Measurements from ENCODE around the gene EFNA3. TPM values are rescaled to one million over a fixed set of nuclear protein-coding genes. Genes with fewer than 3 reads are reported as not detected.
"Not testable (repeated sequence)": the region's sequence is repeated elsewhere in the genome, so short reads cannot be mapped to it uniquely, and the experiment has no call there.

Gene EFNA3
- polyA plus RNA-seq, 1 donor, result 6.1 TPM

DNA sequence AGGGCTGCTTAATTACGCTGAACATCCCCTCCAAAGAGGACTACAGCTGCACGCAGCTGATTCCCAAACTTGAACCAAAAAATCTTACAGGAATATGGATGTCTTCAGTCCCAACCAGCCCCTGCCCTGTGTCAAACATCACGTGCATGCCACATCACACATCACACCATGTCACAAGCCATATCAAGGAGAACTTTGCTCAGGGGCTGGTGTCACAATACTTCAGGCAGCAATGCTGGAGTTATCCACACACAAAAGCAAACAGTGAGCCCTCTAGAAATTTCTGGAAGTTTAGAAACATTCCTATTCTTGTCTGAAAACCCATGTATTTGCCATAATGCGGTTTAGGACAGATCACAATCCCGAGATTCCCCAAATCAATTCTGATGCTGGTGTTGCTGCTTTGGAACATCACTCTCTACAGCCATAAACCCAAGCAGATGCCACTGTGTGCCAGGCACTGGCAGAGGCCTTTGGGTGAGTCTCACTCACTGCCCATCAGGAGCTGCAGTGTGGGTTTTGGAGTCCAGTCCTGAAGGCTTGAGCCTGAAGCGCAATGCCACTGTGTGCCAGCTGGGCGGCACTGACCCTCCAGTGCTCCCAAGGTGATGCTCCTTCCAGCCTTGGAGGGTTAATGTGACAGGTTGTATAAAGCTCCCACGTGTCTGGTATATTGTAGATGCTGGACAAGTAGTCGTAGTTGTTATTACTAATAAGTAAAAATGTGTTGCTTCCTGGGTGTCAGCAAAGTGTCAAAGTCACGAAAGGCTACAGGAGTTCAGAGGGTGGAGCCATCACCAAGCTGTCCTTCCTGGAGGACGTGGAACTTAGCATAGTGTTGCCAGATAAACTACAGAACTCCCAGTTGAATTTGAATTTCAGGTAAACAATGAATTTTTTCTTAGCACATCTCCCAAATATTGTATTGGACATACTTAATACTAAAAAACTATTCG is 28.9 kb downstream of the EFNA3 start:
- DNase-seq, result no peak

DNA sequence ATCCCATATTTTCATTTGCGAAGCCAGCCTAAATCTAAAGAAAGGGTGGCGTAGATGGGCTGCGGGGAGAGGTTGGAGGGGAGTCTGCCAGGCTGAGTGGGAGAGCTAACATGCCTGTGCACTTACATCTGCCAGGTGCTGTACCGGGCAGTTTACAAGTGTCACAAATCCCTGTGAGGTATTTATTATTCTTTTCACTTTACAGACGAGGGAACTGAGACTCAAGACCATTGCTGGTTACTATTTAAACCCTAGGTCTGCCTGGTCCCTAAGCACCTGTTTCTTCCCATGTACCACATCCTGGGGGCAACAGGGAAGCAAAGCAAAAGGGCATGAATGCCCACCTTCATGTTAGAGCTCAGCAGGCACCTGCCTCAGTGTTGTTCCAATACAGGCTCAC is 29.7 kb downstream of the EFNA3 start:
- DNase-seq, result no peak

DNA sequence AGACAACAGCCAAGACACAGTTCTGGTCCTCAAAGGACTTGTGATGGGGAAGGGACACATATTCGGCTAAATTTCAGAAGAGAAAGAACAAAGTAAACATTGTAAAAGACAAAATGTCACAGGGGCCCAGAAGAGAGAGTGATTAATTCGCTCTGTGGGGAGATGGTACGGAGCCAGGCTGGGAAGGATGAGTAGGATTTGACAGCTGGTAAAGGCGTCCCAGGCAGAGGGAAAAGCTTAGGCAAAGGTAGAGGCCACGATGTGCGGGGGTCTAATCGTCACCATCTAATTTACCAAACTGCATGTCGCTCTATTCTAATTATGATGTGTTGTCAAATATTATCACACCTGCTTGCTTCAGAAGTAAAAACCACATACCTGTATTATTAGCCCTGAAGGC is 31.7 kb downstream of the EFNA3 start:
- DNase-seq, result no peak

GRCh38 chr1:155110826-155111225 is 32.2 kb downstream of the EFNA3 start:
- DNase-seq, result no peak

DNA sequence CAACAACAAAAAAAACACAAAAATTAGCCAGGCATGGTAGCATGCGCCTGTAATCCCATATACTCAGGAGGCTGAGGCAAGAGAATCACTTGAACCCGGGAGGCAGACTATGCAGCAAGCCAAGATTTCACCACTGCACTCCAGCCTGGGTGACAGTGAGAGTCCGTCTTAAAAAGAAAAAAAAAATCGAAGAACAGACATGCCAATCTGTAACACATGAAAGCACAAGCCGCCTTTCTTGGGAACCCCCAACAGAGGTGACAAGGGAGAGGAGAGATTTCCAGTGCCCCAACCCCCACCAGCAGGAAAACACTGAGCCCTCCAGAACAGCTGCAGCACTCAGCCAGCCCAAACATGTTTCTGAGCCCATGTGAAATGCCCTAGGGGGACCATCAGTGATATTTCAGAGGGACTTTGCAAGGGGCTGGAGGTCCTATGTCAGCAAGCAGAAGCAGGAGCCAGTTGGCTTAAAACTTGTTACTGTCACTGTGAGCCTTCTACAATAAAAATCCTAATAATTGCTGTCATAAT is 34.9 kb downstream of the EFNA3 start:
- DNase-seq, result no peak

DNA sequence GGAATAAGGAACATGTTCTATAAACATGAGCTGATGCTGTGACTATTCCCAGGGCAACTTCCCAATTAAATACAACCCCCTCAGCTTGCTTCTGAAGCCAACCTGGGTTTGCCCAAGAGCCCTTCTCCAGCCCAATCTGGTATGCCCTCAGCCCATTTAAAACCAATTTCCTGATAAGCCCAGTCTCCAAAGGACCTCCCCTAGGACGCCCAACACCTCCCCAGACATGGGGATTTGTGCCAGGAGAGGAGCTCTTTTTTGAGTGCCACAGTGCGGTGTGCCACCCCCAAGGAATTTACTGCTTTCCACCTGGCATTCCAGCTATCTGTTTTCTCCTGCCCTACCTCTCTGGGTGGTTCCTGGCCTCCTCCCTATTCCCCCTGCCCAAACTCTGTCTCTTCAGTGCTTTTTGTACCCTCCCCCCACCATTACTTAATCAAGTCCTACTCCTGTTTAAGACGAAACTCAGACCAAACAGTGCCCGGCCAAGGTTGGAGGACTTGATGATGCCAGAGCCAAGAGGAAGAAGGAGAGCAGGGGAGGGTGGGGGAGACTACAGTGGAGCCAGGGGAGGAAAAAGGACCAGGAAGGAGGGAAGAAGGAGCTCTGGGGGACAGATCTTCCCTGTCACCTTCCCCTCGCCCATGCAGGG is 37.6 kb downstream of the EFNA3 start:
- DNase-seq, result no peak

GRCh38 chr1:155117610-155118009 is 39.0 kb downstream of the EFNA3 start:
- DNase-seq, result no peak

GRCh38 chr1:155118090-155118489 is 39.5 kb downstream of the EFNA3 start:
- DNase-seq, result not testable (repeated sequence)

- no peak for DNase-seq
Measured at GRCh38 chr1:155120253-155120652, 41.6 kb downstream of the EFNA3 start.

GRCh38 chr1:155121249-155121648 is 42.6 kb downstream of the EFNA3 start:
- no peak for DNase-seq

GRCh38 chr1:155122308-155122707 is 43.7 kb downstream of the EFNA3 start:
- no peak for DNase-seq

GRCh38 chr1:155123801-155124200 is 45.2 kb downstream of the EFNA3 start:
- no peak for DNase-seq

DNA sequence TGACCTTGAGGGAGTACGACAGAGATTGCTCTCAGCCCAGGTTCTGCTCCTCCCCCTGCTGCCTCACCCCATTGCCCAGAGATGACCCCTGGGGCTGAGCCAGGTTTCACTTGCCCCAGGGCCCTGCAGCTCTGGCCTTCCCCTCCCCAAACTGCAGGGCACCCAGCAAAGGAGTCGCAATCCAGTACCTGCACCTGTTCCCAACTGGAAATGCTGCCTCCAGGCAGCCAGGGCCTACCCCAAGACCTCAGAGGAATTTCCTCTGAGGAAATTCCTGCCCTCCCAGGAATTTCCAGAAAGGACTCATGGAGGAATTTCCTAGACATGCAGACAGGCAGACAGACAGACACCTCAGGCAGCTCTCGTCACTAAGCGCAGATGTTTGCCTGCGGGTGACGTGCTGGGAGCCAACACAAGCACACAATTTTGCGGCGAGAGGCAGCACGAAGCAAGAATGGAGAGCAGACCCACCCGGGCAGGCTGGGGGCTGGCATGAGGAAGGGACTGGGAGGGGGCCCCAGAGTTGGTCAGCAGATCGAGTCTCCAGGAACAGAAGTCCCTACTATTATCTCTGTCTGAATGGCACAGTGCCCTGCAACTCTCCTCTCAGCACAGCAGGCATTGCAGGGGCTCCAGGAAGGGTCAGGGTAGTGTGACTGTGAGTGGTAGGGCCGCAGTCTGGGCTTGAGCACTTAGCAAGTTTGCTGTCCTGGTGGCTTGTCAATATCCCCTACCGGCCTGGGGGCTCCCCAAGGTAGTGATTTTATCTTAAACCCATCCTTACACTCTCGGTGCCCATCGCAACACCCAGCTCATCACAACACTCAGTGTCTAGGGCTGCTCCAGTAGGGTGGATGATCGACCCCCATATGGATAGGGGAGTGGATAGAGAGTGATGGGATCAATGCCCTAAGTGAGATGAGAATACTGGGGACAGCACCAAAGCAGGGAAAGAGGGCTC is 46.1 kb downstream of the EFNA3 start:
- DNase-seq, result no peak

GRCh38 chr1:155125511-155125945 is 46.9 kb downstream of the EFNA3 start:
- DNase-seq, result no peak

DNA sequence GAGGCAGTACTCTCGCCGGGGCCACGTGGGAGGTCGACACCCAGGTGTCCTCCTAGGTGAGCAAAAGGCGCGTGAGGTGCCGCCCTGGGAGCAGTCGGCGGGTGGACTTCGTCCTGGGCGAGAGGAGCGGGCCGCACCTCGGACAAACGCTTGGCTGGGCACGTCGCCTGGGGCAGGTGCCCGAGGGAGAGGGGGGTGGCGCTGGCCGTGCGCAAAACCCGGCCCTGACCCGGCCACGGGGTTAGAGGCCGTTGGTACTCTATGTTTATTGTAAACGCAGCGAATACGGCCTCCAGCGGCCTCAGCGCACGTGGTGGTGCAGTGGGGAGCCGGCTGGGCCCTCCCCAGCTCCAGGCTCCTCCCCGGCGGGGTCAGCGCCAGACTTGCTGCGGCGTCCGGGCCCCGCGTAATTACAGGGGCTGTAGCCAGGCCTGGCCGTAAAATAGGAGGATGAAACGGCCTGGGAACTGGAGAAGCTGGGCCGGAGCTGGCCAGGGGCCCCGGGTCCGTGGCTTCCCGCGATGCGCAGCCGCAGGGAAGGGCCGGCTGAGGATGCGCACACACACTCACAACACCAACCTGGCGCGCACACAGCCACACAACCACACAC is 47.4 kb downstream of the EFNA3 start:
- DNase-seq, result no peak

DNA sequence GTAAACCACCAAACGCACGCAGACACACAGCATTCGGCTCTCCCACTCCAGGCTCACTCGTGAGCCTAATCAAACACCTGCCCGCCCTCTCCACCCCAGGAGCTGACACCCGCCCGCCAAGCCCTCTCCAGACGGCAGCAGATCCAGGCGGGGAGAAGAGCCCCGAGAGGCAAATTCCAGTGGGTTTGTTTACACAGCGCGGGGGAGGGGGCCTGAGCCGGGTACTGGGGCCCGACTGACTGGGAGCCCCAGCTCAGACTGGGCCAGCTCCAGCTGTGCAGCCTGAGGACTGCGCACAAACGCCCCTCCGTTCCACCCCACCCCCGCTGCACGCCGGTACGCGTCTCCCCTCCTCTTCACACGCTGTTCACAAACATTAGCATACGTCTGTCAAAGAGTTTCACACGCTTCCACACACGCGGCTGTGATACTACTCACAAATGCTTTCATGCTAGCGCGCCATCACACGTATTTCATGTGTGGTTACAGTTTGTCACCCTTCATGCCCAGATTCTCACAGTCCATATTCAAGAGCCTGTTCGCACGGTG is 48.0 kb downstream of the EFNA3 start:
- no peak for DNase-seq

DNA sequence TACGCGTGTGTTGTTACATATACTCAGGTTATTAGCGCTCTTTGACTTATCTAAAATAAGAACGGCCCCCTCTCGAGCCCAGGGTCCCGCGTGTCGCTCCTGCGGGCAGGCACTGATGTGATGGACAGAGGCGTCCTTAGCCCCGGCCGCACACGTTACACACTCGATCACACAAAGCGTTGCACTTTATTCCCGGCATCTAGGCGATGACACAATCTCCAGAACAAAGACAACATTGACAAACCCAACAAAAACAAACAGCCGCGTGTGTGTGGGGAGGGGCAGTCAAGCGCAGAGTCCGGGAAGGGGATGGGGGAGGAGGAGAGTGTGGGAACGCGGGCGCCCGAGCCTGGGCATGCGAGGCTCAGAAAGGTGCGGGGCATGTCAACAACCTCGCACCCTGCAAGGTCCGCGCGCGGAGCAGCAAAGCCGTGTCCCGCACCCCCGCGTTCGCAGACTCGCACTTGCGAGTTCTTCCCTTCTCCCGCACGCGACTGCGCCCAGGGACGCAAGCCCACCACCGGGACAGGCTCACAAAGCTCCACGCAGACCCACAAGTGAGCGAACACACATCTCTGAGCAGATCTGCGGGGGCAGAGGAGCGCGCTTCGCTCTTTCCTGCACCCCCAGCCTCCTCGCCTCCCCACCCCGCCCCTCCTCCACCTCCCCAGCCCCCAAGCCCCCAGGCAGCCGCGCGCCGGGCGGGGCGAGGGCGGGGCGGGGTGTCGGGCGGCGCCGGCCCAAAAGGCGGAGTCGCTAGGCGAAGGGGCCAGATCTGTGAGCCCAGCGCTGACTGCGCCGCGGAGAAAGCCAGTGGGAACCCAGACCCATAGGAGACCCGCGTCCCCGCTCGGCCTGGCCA is 48.7 kb downstream of the EFNA3 start, which contains the start of gene EFNA1:
TSS of gene EFNA1 (plus strand) at position 772 of the 862 bp plus-strand sequence. CDS start 102 bp downstream, outside the sequence.
- DNase-seq, result peak; percentile 55

DNA sequence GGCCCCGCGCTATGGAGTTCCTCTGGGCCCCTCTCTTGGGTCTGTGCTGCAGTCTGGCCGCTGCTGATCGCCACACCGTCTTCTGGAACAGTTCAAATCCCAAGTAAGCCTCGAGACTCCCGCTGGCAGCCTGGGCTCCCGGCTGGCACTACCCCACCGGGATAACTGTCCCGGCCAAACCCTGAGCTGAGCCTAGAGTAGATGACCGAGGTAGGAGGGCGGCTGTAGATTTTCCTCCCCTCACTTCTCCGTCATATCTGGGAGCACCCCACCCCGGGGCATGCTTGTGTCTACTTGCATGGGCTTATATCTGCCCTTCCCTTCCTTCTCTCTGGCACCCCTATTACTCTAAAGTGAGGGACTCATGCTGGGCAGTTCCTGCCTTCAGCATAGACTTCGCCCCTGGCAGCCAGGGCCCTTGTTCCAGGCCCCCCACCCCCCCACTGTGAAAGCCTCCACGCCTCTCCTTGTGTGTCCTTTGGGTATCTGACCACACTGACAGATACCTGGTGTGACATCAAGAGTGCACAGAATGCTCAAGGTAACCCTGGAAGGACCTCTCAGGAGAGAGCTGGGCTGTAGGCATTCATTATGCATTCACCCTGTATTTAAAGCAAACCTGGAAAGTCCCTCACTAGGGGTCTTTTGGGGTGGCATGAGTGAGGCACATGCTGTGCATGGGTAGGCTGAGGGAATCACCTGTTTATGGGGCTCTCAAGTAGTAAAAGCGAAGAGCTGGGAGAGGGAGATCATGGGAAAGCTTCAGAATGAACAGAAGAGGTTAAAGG is 49.5 kb downstream of the EFNA3 start:
- DNase-seq, result no peak
